ENCODE measurements around the gene MED25. TPM values are rescaled to one million over a fixed set of nuclear protein-coding genes. Genes with fewer than 3 reads are reported as not detected.
A peak's percentile ranks its signal among the peaks of the same experiment; 100 is the strongest.

The MED25 gene
- polyA plus RNA-seq, 3 donors, result 55.8 to 65.6 (median 56.0) TPM

GRCh38 chr19:49869484-49870308 lies 51.6 kb downstream of the MED25 start:
- peak; percentile 98 to 99 (median 99) for DNase-seq (ENCODE audit: low read depth in 3 of 3, low spot score in 2 of 3)

GRCh38 chr19:49870309-49870901 lies 52.3 kb downstream of the MED25 start:
- no peak for DNase-seq (ENCODE audit: low read depth in 3 of 3, low spot score in 2 of 3)

- DNase-seq (ENCODE audit: low read depth in 3 of 3, low spot score in 2 of 3), result no peak
Measured at GRCh38 chr19:49871349-49871985, 53.4 kb downstream of the MED25 start.

- DNase-seq (ENCODE audit: low read depth in 3 of 3, low spot score in 2 of 3), result no peak
Measured at GRCh38 chr19:49872245-49873128, 54.4 kb downstream of the MED25 start.

- no peak for DNase-seq (ENCODE audit: low read depth in 3 of 3, low spot score in 2 of 3)
Measured at GRCh38 chr19:49873129-49873521, 55.0 kb downstream of the MED25 start.

GRCh38 chr19:49873834-49874233 lies 55.7 kb downstream of the MED25 start:
- no peak for DNase-seq (ENCODE audit: low read depth in 3 of 3, low spot score in 2 of 3)

GRCh38 chr19:49874503-49875157 lies 56.5 kb downstream of the MED25 start:
- no peak for DNase-seq (ENCODE audit: low read depth in 3 of 3, low spot score in 2 of 3)

GRCh38 chr19:49875177-49875576 lies 57.1 kb downstream of the MED25 start:
- DNase-seq (ENCODE audit: low read depth in 3 of 3, low spot score in 2 of 3), result no peak

GRCh38 chr19:49875857-49876421 lies 57.9 kb downstream of the MED25 start:
- DNase-seq (ENCODE audit: low read depth in 3 of 3, low spot score in 2 of 3), result no peak

- DNase-seq (ENCODE audit: low read depth in 3 of 3, low spot score in 2 of 3), result peak; percentile 98 to 100 (median 99)
Measured at GRCh38 chr19:49876422-49877019, 58.4 kb downstream of the MED25 start.

- peak; percentile 99 to 100 (median 99) for DNase-seq (ENCODE audit: low read depth in 3 of 3, low spot score in 2 of 3)
Measured at GRCh38 chr19:49877020-49877878, 59.2 kb downstream of the MED25 start, which contains the start of the genes AKT1S1 and TBC1D17. AKT1S1 (minus strand) TSS chr19:49877355; CDS start chr19:49873295, 4,060 bp downstream. TBC1D17 (plus strand) TSS chr19:49877702; CDS start chr19:49877724, 22 bp downstream.

GRCh38 chr19:49877879-49878743 lies 60.0 kb downstream of the MED25 start:
- peak in 2 of 3 donors; percentile 95 to 97 for DNase-seq (ENCODE audit: low read depth in 3 of 3, low spot score in 2 of 3)

- DNase-seq (ENCODE audit: low read depth in 3 of 3, low spot score in 2 of 3), result no peak
Measured at GRCh38 chr19:49878744-49879070, 60.6 kb downstream of the MED25 start.

- no peak for DNase-seq (ENCODE audit: low read depth in 3 of 3, low spot score in 2 of 3)
Measured at GRCh38 chr19:49879243-49879963, 61.3 kb downstream of the MED25 start.

- no peak for DNase-seq (ENCODE audit: low read depth in 3 of 3, low spot score in 2 of 3)
Measured at GRCh38 chr19:49880162-49880869, 62.2 kb downstream of the MED25 start.

- DNase-seq (ENCODE audit: low read depth in 3 of 3, low spot score in 2 of 3), result no peak
Measured at GRCh38 chr19:49881186-49881585, 63.1 kb downstream of the MED25 start.
